ENCODE results near the gene CPM. TPM values are rescaled to one million over a fixed set of nuclear protein-coding genes. Genes with fewer than 3 reads are reported as not detected.

CPM gene
- total RNA-seq, 2 experiments from 2014 or later, result 3.8 to 13.0 TPM

DNA sequence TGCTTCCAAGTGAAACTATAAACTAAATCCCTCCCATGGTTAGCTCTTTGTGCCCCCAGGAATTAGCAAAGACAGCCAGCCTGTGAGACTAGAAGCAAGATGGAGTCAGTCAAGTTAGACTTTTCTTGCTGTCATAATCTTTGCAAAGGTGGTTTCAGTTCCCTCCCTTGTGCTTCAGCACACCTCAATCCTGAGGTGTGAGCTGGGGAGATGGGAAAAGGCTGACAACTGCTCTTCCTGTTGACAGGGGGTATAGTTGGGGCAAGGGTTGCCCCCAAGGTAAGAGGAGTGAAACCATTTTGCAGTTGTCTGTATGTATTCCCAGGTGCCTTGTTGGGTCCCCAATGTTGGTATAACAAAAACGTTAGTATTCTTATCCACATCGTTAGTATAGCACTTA lies 12.3 kb upstream of the CPM start:
- Histone ChIP-seq H3K4me3 (ENCODE audit: low read depth, low read length, poor library complexity, severe bottlenecking) (no peak overlapping the region), H4K20me1 (ENCODE audit: insufficient read depth, low read length) (no peaks in the 10 kb centered on the region), H3K4me1 (ENCODE audit: insufficient read depth, low read length, poor library complexity, severe bottlenecking) (no peaks in the 10 kb centered on the region), H3K27ac (ENCODE audit: low read depth, low read length, poor library complexity, severe bottlenecking) (no peak overlapping the region), H3K9me2 (ENCODE audit: insufficient read depth, low read length) (no peaks in the 10 kb centered on the region), H2AFZ (ENCODE audit: low read length) (no peak overlapping the region), H3K9me3 (ENCODE audit: low read length) (no peaks in the 10 kb centered on the region), H3K79me2 (ENCODE audit: insufficient read depth, low read depth, low read length) (no peaks in the 10 kb centered on the region), H3K4me2 (ENCODE audit: low read length) (no peak overlapping the region), H3K36me3 (ENCODE audit: insufficient read depth, low read length) (no peaks in the 10 kb centered on the region)
- DNase-seq (ENCODE audit: low spot score), result no peak
- intact Hi-C loops (cut with micrococcal nuclease; ENCODE audit: unreplicated experiment), result no loop called here
- TF ChIP-seq EZH2phosphoT487 (IDR thresholded peaks at IDR 0.05; ENCODE audit: borderline replicate concordance, low read depth, low read length) (no peak), CTCF (conservative IDR thresholded peaks at IDR 0.05; ENCODE audit: low read length) (no peak)
- POLR2A ChIA-PET, result interaction anchor here (0.7 kb wide), 1 partner anchor 10 kb away, joined by 6 read pairs; no protein-coding TSS in a partner anchor
- CTCF ChIA-PET (ENCODE audit: unreplicated experiment), result no interaction called here
- BruUV-seq (replicated peaks), result no TSS peak

GRCh38 chr12:68944296-68945076 lies 11.5 kb upstream of the CPM start:
- CTCF ChIA-PET (ENCODE audit: unreplicated experiment), result no interaction called here
- H3K36me3 ChIP-seq (ENCODE audit: insufficient read depth, low read length), result no peaks in the 10 kb centered on the region
- no peak overlapping the region for H3K27ac ChIP-seq (ENCODE audit: low read depth, low read length, poor library complexity, severe bottlenecking)
- H4K20me1 ChIP-seq (ENCODE audit: insufficient read depth, low read length), result no peaks in the 10 kb centered on the region
- no peaks in the 10 kb centered on the region for H3K9me3 ChIP-seq (ENCODE audit: low read length)
- H3K79me2 ChIP-seq (ENCODE audit: insufficient read depth, low read depth, low read length), result no peaks in the 10 kb centered on the region
- H3K4me2 ChIP-seq (ENCODE audit: low read length), result no peak overlapping the region
- H3K4me1 ChIP-seq (ENCODE audit: insufficient read depth, low read length, poor library complexity, severe bottlenecking), result no peaks in the 10 kb centered on the region
- H3K9me2 ChIP-seq (ENCODE audit: insufficient read depth, low read length), result no peaks in the 10 kb centered on the region
- BruUV-seq (replicated peaks), result no TSS peak
- no peak for DNase-seq (ENCODE audit: low spot score)
- POLR2A ChIA-PET, result interaction anchor here (0.7 to 0.8 kb wide), 2 partner anchors 8 to 123 kb away, joined by 3 read pairs; no protein-coding TSS in a partner anchor
- intact Hi-C loops (cut with micrococcal nuclease; ENCODE audit: unreplicated experiment), result no loop called here
- H3K4me3 ChIP-seq (ENCODE audit: low read depth, low read length, poor library complexity, severe bottlenecking), result no peak overlapping the region
- no peak overlapping the region for H2AFZ ChIP-seq (ENCODE audit: low read length)
- no peak for TF ChIP-seq CTCF (conservative IDR thresholded peaks at IDR 0.05; ENCODE audit: low read length)

- no peaks in the 10 kb centered on the region for H3K9me2 ChIP-seq (ENCODE audit: insufficient read depth, low read length)
- intact Hi-C loops (cut with micrococcal nuclease; ENCODE audit: unreplicated experiment), result no loop called here
- no peak for DNase-seq (ENCODE audit: low spot score)
- H3K4me3 ChIP-seq (ENCODE audit: low read depth, low read length, poor library complexity, severe bottlenecking), result no peak overlapping the region
- no peaks in the 10 kb centered on the region for H3K9me3 ChIP-seq (ENCODE audit: low read length)
- no peaks in the 10 kb centered on the region for H4K20me1 ChIP-seq (ENCODE audit: insufficient read depth, low read length)
- ChIA-PET POLR2A (interaction anchor here (0.6 to 0.8 kb wide), 5 partner anchors 9 to 168 kb away, joined by 3 to 5 read pairs (median 3); no protein-coding TSS in a partner anchor), CTCF (ENCODE audit: unreplicated experiment) (no interaction called here)
- no peak overlapping the region for H3K4me2 ChIP-seq (ENCODE audit: low read length)
- no peak overlapping the region for H3K27ac ChIP-seq (ENCODE audit: low read depth, low read length, poor library complexity, severe bottlenecking)
- no peak overlapping the region for H2AFZ ChIP-seq (ENCODE audit: low read length)
- no peaks in the 10 kb centered on the region for H3K79me2 ChIP-seq (ENCODE audit: insufficient read depth, low read depth, low read length)
- no peaks in the 10 kb centered on the region for H3K4me1 ChIP-seq (ENCODE audit: insufficient read depth, low read length, poor library complexity, severe bottlenecking)
- no TSS peak for BruUV-seq (replicated peaks)
- H3K36me3 ChIP-seq (ENCODE audit: insufficient read depth, low read length), result no peaks in the 10 kb centered on the region
- TF ChIP-seq EZH2phosphoT487 (IDR thresholded peaks at IDR 0.05; ENCODE audit: borderline replicate concordance, low read depth, low read length) (no peak), CTCF (conservative IDR thresholded peaks at IDR 0.05; ENCODE audit: low read length) (no peak)
Observed at GRCh38 chr12:68943848-68944247, 10.9 kb upstream of the CPM start.
